Measurements from ENCODE around the gene LRMDA. TPM values are rescaled to one million over a fixed set of nuclear protein-coding genes. Genes with fewer than 3 reads are reported as not detected.

LRMDA gene
- total and polyA plus RNA-seq, 7 donors, result 1.0 to 5.7 (median 2.5) TPM

GRCh38 chr10:75932921-75933320, 501.5 kb downstream of the LRMDA start:
- H3K27me3 ChIP-seq (ENCODE audit: insufficient read depth in 3 of 3, low read length in 2 of 3), result peaks cover 0 to 3% (median 0%) of the 10 kb centered on the region in 3 donors
- intact Hi-C loops (cut with DNase I), result no loop called here
- no peak for TF ChIP-seq CTCF (IDR thresholded peaks at IDR 0.05)
- no peaks in the 10 kb centered on the region for H3K4me1 ChIP-seq
- H3K9me3 ChIP-seq, result no peaks in the 10 kb centered on the region
- H3K36me3 ChIP-seq (ENCODE audit: insufficient read depth in 1 of 2, low read depth in 1 of 2), result no peaks in the 10 kb centered on the region
- WGBS, 3 donors, result 77 to 86% (median 82%) methylated on average over 3 of the region's 3 CpGs
- no peak for DNase-seq
- H3K27ac ChIP-seq, result no peak overlapping the region
- no peak for ATAC-seq
- H3K4me3 ChIP-seq, result no peak overlapping the region

GRCh38 chr10:75935240-75935639, 503.8 kb downstream of the LRMDA start:
- Histone ChIP-seq H3K27me3 (ENCODE audit: insufficient read depth in 3 of 3, low read length in 2 of 3) (peaks cover 3 to 5% (median 3%) of the 10 kb centered on the region in 3 donors), H3K4me1 (no peaks in the 10 kb centered on the region), H3K9me3 (no peaks in the 10 kb centered on the region), H3K4me3 (no peak overlapping the region), H3K36me3 (ENCODE audit: insufficient read depth in 1 of 2, low read depth in 1 of 2) (no peaks in the 10 kb centered on the region), H3K27ac (no peak overlapping the region)
- DNase-seq, result no peak
- ATAC-seq, result no peak
- TF ChIP-seq CTCF (IDR thresholded peaks at IDR 0.05), result no peak
- 67 to 86% (median 73%) methylated on average over 3 of the region's 3 CpGs for WGBS, 3 donors
- intact Hi-C loops (cut with DNase I), result no loop called here

GRCh38 chr10:75935650-75936400, 504.4 kb downstream of the LRMDA start:
- Histone ChIP-seq H3K36me3 (ENCODE audit: insufficient read depth in 1 of 2, low read depth in 1 of 2) (no peaks in the 10 kb centered on the region), H3K9me3 (no peaks in the 10 kb centered on the region), H3K27me3 (ENCODE audit: insufficient read depth in 3 of 3, low read length in 2 of 3) (peaks cover 3 to 5% (median 3%) of the 10 kb centered on the region in 3 donors), H3K4me3 (no peak overlapping the region), H3K4me1 (no peaks in the 10 kb centered on the region), H3K27ac (no peak overlapping the region)
- ATAC-seq (no peak), DNase-seq (no peak)
- intact Hi-C loops (cut with DNase I), result no loop called here
- TF ChIP-seq CTCF (IDR thresholded peaks at IDR 0.05), result no peak
- WGBS, 3 donors, result 73 to 78% (median 76%) methylated on average over 5 of the region's 5 CpGs

- peaks cover 3 to 5% (median 3%) of the 10 kb centered on the region in 3 donors for H3K27me3 ChIP-seq (ENCODE audit: insufficient read depth in 3 of 3, low read length in 2 of 3)
- H3K36me3 ChIP-seq (ENCODE audit: insufficient read depth in 1 of 2, low read depth in 1 of 2), result no peaks in the 10 kb centered on the region
- no peaks in the 10 kb centered on the region for H3K9me3 ChIP-seq
- no peak overlapping the region for H3K27ac ChIP-seq
- H3K4me1 ChIP-seq, result no peaks in the 10 kb centered on the region
- DNase-seq (no peak), ATAC-seq (no peak)
- 36 to 45% (median 42%) methylated on average over 2 of the region's 2 CpGs for WGBS, 3 donors
- TF ChIP-seq CTCF (IDR thresholded peaks at IDR 0.05), result no peak
- intact Hi-C loops (cut with DNase I), result no loop called here
- H3K4me3 ChIP-seq, result no peak overlapping the region
Observed at GRCh38 chr10:75936841-75937240, 505.4 kb downstream of the LRMDA start.

GRCh38 chr10:75937823-75938222, 506.4 kb downstream of the LRMDA start:
- no peak overlapping the region for H3K27ac ChIP-seq
- no peaks in the 10 kb centered on the region for H3K9me3 ChIP-seq
- TF ChIP-seq CTCF (IDR thresholded peaks at IDR 0.05), result no peak
- H3K4me3 ChIP-seq, result no peak overlapping the region
- H3K27me3 ChIP-seq (ENCODE audit: insufficient read depth in 3 of 3, low read length in 2 of 3), result peaks cover 3 to 5% (median 3%) of the 10 kb centered on the region in 3 donors
- WGBS, 3 donors, result 77 to 88% (median 81%) methylated on average over 2 of the region's 2 CpGs
- ATAC-seq (no peak), DNase-seq (no peak)
- no peaks in the 10 kb centered on the region for H3K36me3 ChIP-seq (ENCODE audit: insufficient read depth in 1 of 2, low read depth in 1 of 2)
- no peaks in the 10 kb centered on the region for H3K4me1 ChIP-seq
- intact Hi-C loops (cut with DNase I), result no loop called here
